GM18909 (cell line): Measurements from ENCODE around the gene EPB41L4A.

Source experiments
- ATAC-seq: cut with Tn5 transposase; IDR thresholded peaks from one replicate; pipeline ENCODE4 v1.9.1; 2021; ENCODE audit warnings: mild to moderate bottlenecking; ENCODE audit not compliant: unreplicated experiment, poor library complexity

EPB41L4A gene

DNA sequence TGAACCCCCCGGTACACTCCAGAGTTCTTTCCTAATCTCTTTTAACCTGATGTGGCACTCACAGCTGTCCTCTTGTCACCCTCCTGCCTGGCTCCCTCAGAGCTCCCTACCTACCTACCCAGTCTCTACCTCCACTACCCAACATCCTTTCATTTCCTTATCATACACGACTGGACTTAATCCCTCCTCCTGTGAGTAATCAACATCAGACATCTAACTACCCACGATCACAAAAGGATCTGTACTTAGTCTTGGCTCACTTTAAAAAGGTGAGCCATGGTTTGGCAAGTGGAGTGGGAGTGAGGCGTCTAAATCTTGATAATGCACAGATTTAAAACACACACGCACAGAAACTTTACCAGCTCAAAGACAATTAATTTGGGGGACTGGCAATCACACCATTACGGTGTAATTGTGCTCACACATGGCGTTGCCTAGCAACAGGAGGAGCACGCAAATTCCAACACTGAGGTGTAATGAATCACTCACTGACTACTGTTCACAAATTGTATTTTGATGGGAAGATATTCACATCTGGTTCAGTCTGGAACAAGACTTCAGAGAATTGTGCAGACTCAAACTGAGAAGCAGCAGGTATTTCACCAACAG is 235.9 kb downstream of the EPB41L4A start:
- ATAC-seq: no peak

GRCh38 chr5:112179290-112179689 is 239.8 kb downstream of the EPB41L4A start:
- ATAC-seq: no peak

DNA sequence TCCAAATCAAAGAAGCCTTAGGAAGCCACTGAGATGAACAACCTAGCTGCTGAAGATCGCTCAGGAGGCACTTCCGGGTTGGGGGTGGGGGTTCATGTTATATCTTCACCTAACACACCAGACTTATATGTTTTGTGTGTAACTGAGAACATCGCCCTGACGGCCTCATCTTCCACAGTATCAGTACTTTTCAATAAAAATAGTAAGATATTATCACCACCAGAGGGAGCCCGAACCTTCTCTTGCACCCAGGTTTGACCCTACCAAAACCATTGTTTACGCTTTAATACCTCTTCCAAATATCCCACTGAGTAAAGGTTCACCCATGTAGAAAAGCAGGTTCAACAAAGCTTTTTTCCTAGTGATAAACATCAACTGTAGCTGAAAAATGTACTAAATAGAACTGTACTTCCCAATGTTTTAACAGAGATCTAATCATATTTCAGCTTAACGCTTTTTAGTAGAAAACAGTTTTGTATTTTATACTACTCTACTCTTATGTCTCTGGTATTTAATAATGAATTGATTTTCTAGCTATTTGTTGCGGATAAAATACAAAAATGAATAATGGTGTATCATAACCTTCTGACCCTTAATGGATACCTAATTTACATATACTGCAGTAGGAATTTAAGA is 244.0 kb downstream of the EPB41L4A start:
- ATAC-seq: peak; percentile 91

DNA sequence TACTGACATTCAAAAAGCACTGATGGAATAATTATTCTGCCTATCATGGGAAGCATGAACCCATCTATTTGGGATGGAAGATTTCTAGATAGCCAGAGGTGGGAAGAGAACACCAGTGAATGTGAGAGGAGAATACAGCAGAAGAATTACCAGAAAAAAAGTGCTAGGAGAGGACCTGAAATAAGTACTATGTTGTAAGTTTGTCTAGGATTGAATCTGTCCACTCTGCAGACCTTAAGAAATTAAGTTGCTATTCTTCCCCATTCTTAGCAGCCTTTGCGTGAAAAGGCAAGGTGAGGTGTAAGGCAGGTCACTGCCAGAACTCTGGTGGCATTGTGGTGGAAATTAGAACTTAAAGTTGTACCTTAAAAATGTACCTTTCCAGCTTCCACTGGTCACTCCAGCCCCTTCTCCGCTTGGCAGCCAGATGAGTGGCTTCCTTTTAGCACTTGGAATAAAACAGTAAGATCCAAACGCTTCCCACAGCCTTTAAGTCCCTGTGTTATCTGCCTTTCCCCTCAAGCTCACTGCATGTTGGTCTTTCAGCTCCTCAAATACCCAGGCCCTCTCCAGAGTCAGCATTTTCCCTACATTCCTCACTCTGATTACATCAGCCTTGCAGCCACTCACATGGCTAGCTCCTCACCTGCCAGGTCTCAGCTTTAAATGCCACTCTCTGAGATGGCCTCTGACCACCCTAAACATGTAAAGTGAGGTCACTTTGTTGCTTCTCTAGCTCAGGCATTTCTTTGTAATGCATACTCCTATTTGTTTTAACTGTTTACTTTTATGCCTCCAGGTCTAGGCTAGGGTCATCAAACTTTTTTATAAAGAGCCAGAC is 253.0 kb downstream of the EPB41L4A start:
- no peak for ATAC-seq

- ATAC-seq: no peak
Observed at GRCh38 chr5:112165399-112165798, 253.7 kb downstream of the EPB41L4A start.

- ATAC-seq: no peak
Observed at GRCh38 chr5:112163435-112163834, 255.6 kb downstream of the EPB41L4A start.

DNA sequence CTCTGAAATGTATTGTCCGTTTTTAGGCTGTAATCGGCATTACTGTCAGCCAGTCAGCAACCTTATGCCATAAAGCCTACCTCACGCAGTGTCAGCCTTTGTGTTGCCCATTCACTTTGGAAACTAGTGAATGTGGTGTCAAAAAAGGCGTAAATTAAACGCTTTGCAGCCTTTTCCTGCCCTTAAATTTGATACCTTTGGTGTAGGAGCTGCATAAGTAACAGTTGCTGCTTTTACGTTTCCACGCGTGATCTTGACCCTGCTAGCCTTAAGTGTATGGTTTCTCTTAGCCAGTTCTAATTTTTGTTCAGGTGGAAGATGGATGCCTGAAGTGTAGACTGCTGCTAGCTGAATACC is 257.7 kb downstream of the EPB41L4A start:
- peak; percentile 0 for ATAC-seq

- ATAC-seq: peak; percentile 99
Observed at GRCh38 chr5:112160652-112161391, 258.3 kb downstream of the EPB41L4A start.

GRCh38 chr5:112159435-112159834 is 259.6 kb downstream of the EPB41L4A start:
- ATAC-seq: no peak

- ATAC-seq: no peak
Observed at GRCh38 chr5:112156211-112156610, 262.9 kb downstream of the EPB41L4A start.

DNA sequence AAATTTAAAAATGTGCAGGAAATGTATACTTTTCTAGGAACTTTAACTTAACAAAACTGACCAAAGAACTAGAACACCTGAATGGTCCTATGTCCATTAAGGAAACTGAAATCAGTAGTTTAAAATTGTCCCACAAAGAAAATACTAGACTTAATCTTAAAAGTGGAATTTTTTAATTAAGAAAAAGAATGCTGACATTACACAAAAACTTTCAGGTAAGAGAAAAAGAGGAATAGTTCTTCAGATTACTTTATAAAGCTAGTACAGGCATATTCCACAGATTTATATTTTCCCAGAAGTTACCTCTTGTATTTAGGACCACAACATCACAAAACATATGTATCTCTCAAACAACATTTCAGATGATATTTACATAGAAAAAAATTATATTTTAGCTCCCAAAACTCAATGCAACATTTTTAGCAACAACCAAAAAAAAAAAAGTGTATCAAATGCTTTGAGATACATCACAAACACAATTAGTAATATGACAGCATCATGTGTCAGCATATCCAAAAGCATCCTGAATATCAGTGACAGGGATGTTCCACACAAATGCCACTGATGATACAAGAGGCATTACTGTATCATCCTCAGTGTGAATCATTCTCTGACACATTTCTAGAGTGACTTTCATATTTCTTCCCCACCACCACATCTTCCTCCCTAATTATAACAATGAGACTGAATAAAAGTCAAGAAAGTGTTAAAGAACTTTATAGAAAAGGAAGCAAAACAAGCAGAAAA is 264.0 kb downstream of the EPB41L4A start:
- no peak for ATAC-seq

GRCh38 chr5:112149727-112150126 is 269.4 kb downstream of the EPB41L4A start:
- ATAC-seq: no peak

GRCh38 chr5:112146323-112147226 is 272.5 kb downstream of the EPB41L4A start:
- ATAC-seq: peak; percentile 79

GRCh38 chr5:112143690-112144089 is 275.4 kb downstream of the EPB41L4A start:
- ATAC-seq: no peak

DNA sequence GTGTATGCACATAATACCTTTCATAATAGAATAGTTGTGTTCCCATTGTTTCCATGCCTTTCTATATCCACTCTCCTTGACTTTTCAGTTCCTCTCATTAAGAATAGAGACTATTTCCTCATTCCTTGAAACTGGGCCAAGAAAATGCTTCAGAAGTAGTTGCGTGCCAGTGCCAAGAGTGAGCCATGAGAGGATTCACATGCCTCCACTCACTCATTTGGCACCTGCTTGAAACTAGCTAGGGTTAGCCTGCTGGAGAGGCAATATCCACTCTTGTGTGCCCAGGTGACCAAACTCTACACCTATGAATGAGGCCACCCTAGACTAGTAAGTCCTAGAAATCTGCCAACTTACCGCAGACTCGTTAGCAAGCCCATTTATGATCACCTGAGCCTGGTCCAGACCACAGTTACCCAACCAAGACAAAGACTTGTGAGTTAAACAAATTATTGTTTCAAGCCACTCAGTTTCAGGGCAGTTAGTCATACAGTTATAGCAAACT is 276.3 kb downstream of the EPB41L4A start:
- ATAC-seq: peak; percentile 33

- ATAC-seq: no peak
Observed at GRCh38 chr5:112141582-112141981, 277.5 kb downstream of the EPB41L4A start.

- ATAC-seq: no peak
Observed at GRCh38 chr5:112138526-112138925, 280.6 kb downstream of the EPB41L4A start.

DNA sequence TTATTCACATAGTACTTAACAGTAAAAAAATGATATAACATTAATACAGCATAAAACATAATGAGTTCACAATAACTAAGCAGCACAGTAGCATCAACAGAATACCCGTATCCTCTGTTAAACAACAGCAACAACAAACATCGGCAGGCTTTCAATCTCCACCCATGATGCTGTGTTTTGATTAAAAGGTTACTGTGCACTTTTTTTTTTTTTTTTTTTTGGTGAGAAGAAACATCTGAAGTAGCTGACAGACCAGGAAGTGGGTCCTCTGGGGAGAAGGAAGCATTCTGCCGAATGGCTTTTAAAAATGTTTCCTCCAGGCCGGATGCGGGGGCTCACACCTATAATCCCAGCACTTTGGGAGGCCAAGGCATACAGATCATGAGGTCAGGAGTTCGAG is 282.3 kb downstream of the EPB41L4A start:
- no peak for ATAC-seq

DNA sequence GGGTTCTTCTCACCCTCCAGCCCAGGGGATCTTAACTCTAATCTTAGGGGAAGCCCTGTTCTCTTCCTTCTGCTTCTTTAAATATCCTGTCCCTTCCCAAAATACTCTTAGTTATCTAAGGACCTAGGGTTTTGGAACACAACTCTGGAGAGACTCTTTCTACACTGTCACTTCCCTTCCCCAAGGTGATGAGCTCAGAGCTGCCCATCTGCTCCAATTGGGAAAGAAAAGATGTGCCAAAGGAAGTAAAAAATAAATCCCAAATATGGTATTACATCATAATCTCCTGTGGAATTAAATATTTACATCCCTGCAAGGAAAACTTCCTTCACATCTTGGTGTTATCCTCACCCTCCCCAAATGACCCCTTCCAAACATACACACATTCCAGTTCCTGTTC is 291.2 kb downstream of the EPB41L4A start:
- ATAC-seq: no peak
